ENCODE measurements around the gene IGSF8. TPM values are rescaled to one million over a fixed set of nuclear protein-coding genes. Genes with fewer than 3 reads are reported as not detected.

IGSF8 gene
- total RNA-seq, 6 experiments from 2014 or later: 9.6 to 12.9 (median 11.2) TPM

DNA sequence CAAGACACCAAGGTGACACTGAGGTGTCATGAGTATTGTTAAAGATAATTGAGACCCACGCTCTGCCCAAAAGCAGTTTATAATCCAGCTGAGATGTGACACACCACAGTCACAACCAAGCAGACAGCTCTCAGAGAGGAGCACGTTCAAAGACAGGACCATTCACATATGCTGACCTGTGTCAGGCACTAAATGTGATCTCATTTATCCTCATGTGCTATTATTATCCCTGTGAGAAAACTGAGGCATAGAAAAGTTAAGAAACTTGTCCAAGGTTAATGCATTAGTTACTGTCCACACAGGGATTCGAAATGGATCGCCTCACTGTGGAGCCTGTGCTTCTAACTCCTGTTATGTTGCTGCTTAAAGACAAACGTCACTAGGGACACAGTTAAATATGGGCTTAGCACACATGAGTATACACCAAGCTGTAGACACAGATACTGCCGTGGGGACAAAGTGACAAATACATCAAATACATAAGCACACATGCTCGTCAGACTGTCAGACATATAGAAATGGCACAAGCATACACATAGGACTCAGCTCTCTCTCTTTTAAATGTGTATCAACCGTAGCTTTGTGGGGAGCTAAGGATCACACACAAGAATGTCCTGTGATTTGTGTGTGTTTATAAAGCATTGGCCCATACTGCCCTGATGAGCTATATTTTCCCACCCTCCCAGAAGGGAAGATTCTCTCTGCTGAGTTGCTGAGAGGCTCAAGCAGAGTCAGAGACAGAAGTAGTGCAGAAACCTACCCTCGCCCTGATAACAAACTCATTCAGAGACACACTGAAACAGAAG is 3.5 kb upstream of the IGSF8 start:
- Mint-ChIP-seq H3K4me1 (ENCODE audit: low read depth) (peaks cover 42% of the 10 kb centered on the region), H3K27ac (0 out of 2 replicates have a peak overlapping the region, but pooled peaks have one; percentile 11), H3K9me3 (no peaks in the 10 kb centered on the region), H3K27me3 (ENCODE audit: insufficient read depth) (peaks cover 5% of the 10 kb centered on the region), H3K4me3 (no peak overlapping the region), H3K36me3 (ENCODE audit: low read depth) (no peaks in the 10 kb centered on the region)
- TF ChIP-seq, protein P1, sequence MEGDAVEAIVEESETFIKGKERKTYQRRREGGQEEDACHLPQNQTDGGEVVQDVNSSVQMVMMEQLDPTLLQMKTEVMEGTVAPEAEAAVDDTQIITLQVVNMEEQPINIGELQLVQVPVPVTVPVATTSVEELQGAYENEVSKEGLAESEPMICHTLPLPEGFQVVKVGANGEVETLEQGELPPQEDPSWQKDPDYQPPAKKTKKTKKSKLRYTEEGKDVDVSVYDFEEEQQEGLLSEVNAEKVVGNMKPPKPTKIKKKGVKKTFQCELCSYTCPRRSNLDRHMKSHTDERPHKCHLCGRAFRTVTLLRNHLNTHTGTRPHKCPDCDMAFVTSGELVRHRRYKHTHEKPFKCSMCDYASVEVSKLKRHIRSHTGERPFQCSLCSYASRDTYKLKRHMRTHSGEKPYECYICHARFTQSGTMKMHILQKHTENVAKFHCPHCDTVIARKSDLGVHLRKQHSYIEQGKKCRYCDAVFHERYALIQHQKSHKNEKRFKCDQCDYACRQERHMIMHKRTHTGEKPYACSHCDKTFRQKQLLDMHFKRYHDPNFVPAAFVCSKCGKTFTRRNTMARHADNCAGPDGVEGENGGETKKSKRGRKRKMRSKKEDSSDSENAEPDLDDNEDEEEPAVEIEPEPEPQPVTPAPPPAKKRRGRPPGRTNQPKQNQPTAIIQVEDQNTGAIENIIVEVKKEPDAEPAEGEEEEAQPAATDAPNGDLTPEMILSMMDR (IDR thresholded peaks at IDR 0.05): no peak
- no peak for DNase-seq

DNA sequence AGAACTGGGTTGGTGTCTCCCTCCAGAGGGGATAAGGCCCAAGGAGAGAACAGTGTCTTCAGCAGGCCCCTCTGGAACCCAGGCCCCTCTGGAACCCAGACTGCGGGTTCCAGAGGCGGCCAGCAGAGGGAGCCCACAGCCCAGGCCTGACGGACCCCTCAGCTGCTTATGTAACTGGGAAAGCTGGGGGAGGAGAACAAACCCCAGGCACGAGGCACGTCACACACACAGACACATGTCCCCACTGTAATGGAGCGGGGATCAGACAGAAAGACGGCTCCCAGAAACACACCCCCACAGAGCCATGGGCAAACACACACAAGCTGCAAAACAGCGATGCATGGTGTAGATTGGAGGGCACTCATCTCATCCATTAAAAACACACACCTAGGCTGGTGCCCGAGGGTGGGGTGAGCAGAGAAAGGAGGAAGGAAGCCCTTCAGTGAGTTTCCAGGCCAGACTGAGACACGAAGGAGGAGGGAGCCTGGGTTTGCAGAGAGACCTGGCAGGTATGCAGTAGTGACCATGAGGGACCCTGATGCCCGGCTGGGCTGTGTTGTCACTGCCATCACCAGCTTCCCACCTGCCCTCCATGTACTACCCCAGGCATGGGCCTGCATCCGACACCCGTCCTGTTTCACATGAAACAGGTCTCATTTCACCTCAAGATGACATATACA is 2.8 kb upstream of the IGSF8 start:
- H3K27me3 Mint-ChIP-seq (ENCODE audit: insufficient read depth): peaks cover 5% of the 10 kb centered on the region
- H3K9me3 Mint-ChIP-seq: no peaks in the 10 kb centered on the region
- DNase-seq: peak; percentile 63
- H3K36me3 Mint-ChIP-seq (ENCODE audit: low read depth): no peaks in the 10 kb centered on the region
- H3K4me3 Mint-ChIP-seq: peak overlapping the region; percentile 73
- peaks cover 49% of the 10 kb centered on the region for H3K4me1 Mint-ChIP-seq (ENCODE audit: low read depth)
- H3K27ac Mint-ChIP-seq: peak overlapping the region; percentile 88
- TF ChIP-seq, protein P1 (IDR thresholded peaks at IDR 0.05): peak; percentile 96

DNA sequence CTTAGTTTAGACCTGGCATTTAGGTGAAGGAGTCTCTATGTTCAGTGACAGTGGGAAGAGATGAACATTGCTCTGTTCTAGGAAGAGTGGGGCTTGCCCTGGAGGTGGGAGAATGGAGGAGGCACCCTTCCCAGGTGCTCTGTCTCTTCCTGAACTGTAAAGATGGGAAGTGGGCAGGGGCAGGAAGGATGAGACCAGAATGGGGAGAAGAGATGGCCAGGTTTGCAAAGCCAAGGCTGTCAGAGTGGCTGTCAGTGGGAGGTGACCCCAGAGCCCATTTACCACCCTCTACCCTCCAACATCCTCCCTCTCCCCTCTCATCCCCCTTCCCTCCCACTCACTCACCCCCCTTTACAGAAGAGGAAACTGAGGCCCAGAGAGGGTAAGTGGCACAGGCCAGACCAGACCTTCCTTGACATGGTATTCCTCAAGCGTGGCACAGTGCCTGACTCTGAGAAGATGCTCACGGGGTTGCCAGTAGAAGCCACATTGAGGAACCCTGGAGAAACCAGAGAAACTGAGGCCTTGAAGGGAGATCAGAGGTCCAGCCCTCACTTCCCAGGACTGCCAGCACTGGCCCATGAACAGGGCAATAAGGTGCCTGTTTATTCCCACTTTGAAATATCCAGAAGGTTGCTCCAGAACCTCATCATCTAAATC is 1.4 kb upstream of the IGSF8 start:
- peaks cover 49% of the 10 kb centered on the region for H3K4me1 Mint-ChIP-seq (ENCODE audit: low read depth)
- H3K36me3 Mint-ChIP-seq (ENCODE audit: low read depth): no peaks in the 10 kb centered on the region
- 0 out of 2 replicates have a peak overlapping the region, but pooled peaks have one; percentile 6 for H3K27ac Mint-ChIP-seq
- no peak for DNase-seq
- peak overlapping the region; percentile 84; the same call in 1 of the 2 replicates for H3K4me3 Mint-ChIP-seq
- no peaks in the 10 kb centered on the region for H3K9me3 Mint-ChIP-seq
- TF ChIP-seq, protein P1 (IDR thresholded peaks at IDR 0.05): no peak
- H3K27me3 Mint-ChIP-seq (ENCODE audit: insufficient read depth): peaks cover 5% of the 10 kb centered on the region

DNA sequence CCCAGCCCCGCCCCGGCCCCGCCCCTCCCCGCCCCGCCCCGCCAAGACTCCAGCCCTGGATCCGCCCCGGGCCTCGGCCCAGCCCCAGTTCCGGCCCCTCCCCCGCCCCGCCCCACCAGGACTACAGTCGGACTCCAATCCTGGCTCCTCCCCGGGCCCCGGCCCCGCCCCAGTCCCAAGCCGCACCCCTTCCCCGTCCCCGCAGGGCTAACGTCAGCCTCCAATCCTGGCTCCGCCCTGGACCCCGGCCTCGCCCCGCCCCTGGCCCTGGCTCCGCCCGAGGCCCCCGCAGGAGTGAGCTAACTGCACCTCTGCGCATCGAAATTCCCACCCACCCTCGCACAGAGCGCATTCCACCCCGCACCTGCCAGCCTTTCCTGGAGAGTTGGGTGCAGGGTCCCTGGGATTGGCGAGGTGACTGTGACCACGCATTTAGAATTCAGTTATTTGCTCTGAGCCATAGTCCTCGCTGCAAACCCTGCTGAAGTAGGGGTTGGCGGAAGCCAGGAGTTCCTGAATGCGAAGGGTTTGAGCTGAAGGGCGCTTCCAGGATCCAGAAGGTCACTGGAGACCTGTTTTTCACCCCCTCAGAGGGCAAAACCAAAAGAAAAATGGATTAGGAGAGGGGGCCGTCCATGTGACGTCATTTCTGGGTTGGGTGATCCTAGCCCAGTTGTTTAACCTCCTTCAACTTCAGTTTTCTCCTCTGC is 588 bp upstream of the IGSF8 start:
- peak overlapping the region; percentile 84 for H3K4me3 Mint-ChIP-seq
- peaks cover 5% of the 10 kb centered on the region for H3K27me3 Mint-ChIP-seq (ENCODE audit: insufficient read depth)
- 0 out of 2 replicates have a peak overlapping the region, but pooled peaks have one; percentile 6 for H3K27ac Mint-ChIP-seq
- TF ChIP-seq, protein P1 (IDR thresholded peaks at IDR 0.05): no peak
- H3K36me3 Mint-ChIP-seq (ENCODE audit: low read depth): no peaks in the 10 kb centered on the region
- H3K9me3 Mint-ChIP-seq: no peaks in the 10 kb centered on the region
- DNase-seq: peak; percentile 84
- H3K4me1 Mint-ChIP-seq (ENCODE audit: low read depth): peaks cover 44% of the 10 kb centered on the region
